ENCODE results near the gene OR5H1.
"Not testable (repeated sequence)": the region's sequence is repeated elsewhere in the genome, so short reads cannot be mapped to it uniquely, and the experiment has no call there.

Gene OR5H1

DNA sequence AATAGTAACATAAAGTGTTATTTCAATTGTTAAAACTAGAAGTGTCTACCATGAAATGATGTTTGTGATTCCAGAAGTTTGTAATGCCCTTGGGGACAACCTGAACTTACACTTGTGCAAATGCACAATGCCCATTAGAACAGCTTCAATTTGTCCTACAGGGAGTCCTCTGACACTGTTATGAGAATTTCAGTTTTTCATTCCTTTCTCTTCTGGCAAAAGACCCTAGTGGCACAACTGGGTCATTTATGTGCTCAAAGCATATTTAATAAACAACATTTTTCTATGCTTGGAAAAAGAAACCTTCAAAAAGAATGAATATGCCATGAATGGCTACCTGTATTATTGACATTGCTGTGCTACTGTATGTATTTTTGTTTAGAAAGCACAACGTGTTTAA, at the start of gene OR5H1:
TSS of gene OR5H1 (plus strand) at position 301 of the 400 bp plus-strand sequence. CDS start 1,977 bp downstream, outside the sequence.
- no peak for DNase-seq (ENCODE audit: low read depth)

DNA sequence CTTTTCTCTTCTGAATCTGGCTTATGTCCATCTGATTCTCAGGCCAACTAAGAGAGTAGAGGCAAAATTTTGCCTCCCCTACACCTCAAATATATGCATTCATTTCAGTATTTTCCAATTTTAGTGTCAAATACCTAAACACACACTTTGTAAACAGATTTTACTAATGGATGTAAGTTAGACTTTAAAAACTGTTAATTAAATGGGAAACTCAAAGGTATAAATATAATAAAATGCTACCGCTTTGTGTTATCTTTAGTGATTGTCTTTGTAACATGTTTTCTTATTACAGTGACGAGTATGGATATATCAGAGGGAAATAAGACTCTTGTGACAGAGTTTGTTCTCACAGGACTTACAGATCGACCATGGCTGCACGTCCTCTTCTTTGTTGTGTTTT, 43.6 kb upstream of the OR5H1 start, which contains the start of gene OR5AC2:
TSS of gene OR5AC2 (plus strand) at position 301 of the 400 bp plus-strand sequence. CDS start at position 301, 0 bp downstream.
- no peak for DNase-seq (ENCODE audit: low read depth)

GRCh38 chr3:98095882-98096281, 34.6 kb upstream of the OR5H1 start:
- DNase-seq (ENCODE audit: low read depth): no peak

DNA sequence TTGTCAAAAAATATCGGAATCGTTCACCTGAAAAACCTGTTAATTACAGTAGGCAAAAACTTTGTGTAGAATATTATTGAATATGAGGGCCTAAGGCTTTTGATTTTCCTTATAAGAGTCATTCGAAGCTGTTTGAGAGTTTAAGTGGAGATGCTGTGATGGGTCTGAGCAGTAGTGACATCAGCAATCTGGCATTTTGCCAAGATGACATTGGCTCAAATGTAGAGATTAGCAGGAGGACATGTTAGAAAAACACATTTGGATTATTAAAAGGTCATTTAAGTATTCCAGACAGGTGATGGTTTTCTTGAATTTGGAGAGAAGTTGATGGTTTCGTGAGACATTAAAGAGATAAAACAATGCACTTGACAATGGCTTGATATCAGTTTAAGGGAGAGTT, 30.7 kb upstream of the OR5H1 start:
- DNase-seq (ENCODE audit: low read depth): no peak

DNA sequence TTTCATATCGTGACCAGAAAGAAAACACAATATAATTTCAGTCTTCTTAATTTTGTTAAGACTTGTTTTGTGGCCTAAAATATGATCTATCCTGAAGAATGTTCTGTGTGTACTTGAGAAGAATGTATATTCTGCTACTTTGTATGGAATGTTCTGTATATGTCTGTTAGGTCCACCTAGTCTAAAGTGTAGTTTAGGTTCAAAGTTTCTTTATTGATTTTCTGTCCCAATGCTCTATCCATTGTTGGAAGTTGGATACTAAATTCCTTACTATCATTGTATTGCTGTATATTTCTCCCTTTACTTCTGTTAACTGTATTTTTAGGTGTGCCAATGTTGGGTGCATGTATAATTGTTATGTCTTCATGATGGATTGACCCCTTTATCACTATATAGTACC, 22.4 kb upstream of the OR5H1 start:
- no peak for DNase-seq (ENCODE audit: low read depth)

DNA sequence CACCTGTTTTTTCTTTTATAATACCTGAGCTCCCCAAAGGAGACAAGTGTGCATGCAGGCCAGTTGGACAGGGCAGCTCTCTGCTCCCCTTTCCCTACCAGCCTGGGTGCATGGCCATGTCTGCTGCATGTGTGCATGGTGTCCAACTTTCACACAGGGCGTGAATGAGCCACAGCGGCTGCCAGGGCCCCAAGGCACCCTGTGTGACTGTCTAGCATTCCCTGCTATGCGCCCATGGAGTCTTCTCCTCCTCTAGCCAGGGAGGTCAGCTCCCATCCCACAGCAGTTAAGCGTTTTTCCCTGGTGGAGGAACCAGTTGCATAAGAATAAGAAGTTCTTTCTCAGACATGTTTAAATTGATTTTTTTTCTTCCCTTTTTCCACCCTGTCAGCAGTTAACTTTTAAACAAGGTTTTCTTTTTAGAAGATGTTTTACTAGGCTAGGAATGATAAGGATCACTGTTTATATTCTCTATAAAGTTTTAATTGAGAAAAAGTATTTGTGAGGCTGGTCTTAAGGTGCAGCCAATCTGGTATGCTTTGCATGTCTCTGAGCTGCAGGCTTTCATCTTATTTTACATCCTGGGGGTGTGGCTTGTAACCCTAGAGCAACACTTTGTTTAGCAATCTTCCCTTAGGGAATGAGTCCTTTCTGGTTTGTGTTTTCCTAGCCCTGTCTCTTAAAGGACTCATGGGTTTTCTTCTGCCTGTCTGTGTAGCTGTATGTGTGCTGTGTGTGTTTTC, 20.5 kb upstream of the OR5H1 start:
- DNase-seq (ENCODE audit: low read depth): no peak

GRCh38 chr3:98110550-98110908, 20.0 kb upstream of the OR5H1 start:
- no peak for DNase-seq (ENCODE audit: low read depth)

DNA sequence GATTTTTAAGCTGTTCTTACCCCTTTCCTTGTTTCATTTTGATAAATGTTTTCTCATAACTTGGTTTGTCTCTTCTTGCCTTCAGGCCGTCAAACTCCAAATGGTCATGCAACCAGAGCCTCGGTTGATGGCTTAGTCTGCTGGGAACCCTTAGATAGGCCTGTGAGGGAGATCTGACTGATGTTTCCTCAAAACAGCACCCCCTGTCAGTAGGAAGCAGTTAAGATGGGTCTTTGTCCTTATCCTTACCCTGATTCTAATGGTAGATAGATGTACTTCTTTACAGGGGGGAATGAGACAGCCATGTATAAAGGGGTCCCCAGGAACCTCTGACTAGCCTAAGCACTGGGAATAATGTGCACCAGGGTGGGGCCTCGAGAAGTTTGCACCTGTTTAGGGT, 16.3 kb upstream of the OR5H1 start:
- DNase-seq (ENCODE audit: low read depth): no peak

DNA sequence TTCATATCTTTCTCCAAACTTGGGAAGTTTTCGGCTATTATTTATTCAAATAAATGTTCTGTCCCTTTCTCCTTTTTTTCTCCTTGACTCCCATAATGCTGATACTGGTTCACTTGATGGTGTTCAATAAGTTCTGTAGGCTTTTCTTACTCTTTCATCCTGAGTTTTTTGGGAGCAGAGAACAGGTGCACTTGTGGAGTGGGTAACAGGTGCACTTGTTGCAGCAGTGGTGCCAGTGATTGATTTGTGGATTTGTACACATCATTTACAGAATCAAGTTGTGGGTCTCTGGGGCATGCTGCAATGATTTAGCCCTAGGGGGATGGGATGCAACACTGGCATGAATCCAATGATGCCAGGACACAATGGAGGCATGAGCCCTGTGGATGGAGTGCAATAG, 14.8 kb upstream of the OR5H1 start:
- DNase-seq (ENCODE audit: low read depth): no peak

- no peak for DNase-seq (ENCODE audit: low read depth)
Observed at GRCh38 chr3:98136631-98137030, 6.1 kb downstream of the OR5H1 start.

GRCh38 chr3:98137826-98138557, 7.5 kb downstream of the OR5H1 start:
- not testable (repeated sequence) for DNase-seq (ENCODE audit: low read depth)

DNA sequence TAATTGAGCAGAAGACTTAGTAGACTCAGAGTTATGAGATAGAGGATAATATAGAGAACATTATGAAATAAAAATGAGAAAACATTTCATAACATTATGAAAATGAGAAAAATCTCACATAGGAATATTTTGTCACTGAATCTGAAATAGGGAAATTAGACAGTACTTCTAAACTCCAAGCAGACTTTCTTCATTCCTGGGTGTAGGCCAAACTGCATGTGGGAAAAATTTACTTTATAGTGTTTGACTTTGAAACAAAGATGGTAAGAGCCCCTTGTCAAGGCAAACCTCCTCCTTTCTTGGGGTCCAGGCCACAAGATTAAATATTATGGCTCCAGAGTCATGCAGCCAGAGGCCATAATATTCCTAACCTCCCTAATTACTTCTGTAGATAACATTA, 10.0 kb downstream of the OR5H1 start:
- DNase-seq (ENCODE audit: low read depth): no peak

DNA sequence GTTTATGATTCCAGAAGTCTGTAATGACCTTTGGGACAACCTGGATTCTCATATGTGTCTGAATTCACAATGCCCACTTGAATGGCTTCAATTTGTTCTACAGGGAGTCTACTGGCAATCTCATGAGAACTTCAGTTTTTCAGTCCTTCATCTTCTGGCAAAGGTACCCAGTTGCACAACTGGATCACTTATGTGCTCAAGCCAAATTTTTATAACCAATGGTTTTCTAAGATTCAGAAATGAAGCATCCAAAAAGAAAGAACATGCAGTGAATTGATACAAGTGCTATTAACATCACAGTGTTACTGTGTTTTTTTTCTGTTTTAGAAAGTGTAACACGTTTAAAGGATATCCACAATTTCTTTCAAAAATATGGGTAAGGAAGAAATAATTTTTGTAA, 16.7 kb downstream of the OR5H1 start, which contains the start of gene OR5H14:
TSS of gene OR5H14 (plus strand) at position 301 of the 400 bp plus-strand sequence. CDS start 1,907 bp downstream, outside the sequence.
- no peak for DNase-seq (ENCODE audit: low read depth)

DNA sequence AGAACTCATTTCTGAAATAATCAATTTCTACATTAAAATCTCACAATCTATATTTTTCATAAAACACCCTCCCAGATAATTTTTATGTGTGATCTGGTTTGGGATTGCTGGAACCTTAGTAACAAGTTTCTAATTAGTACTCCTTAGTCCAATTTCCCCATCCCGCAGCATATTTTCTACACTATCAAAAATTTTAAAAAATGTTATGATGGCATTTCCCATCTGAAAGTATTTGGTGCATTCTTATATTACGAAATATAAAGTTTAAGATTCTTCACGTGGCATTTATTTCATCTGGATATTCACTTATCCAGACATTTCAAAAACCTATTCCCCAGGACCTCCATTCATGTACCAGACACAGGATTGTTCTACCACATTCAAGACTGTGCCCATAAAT, 18.2 kb downstream of the OR5H1 start:
- DNase-seq (ENCODE audit: low read depth): no peak

DNA sequence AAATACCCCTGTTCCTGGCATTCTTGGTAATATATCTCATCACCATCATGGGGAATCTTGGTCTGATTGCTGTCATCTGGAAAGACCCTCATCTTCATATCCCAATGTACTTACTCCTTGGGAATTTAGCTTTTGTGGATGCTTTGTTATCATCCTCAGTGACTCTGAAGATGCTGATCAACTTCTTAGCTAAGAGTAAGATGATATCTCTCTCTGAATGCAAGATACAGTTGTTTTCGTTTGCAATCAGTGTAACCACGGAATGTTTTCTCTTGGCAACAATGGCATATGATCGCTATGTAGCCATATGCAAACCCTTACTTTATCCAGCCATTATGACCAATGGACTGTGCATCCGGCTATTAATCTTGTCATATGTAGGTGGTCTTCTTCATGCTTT, 18.9 kb downstream of the OR5H1 start:
- DNase-seq (ENCODE audit: low read depth): not testable (repeated sequence)

GRCh38 chr3:98151241-98151640, 20.7 kb downstream of the OR5H1 start:
- no peak for DNase-seq (ENCODE audit: low read depth)

DNA sequence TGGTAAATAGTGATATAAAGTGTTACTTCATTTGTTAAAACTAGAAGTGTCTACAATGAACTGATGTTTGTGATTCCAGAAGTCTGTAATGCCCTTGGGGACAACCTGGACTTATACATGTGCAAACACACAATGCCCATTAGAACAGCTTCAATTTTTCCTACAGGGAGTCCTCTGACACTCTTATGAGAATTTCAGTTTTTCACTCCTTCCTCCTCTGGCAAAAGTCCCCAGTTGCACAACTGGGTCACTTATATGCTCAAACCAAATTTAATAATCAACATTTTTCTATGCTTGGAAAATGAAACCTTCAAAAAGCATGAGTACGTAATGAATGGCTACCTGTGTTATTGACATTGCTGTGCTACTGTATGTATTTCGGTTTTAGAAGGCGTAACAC, 35.9 kb downstream of the OR5H1 start, which contains the start of gene OR5H15:
TSS of gene OR5H15 (plus strand) at position 301 of the 400 bp plus-strand sequence. CDS start 2,004 bp downstream, outside the sequence.
- no peak for DNase-seq (ENCODE audit: low read depth)

DNA sequence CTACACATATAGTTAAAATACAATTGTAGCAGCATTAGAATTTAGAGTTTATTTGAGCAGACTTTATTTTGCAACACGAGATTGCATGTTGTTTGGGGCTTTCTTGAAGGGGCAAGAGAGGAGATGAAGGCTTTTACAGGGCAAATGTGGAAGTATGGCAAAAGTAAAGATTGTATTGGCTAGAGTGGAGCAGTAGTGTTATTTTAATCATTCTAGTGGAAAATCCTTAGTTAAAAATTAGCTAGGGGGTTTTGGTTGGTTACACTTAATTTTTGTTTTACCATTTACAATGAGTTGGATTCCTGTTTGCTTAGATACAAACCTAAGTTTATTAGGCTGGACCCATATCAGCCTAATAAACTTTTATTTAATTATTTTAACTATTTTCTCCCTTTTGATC, 40.5 kb downstream of the OR5H1 start:
- no peak for DNase-seq (ENCODE audit: low read depth)

GRCh38 chr3:98172621-98173020, 42.1 kb downstream of the OR5H1 start:
- DNase-seq (ENCODE audit: low read depth): no peak

GRCh38 chr3:98180319-98180890, 49.9 kb downstream of the OR5H1 start:
- DNase-seq (ENCODE audit: low read depth): no peak

- DNase-seq (ENCODE audit: low read depth): no peak
Observed at GRCh38 chr3:98182196-98182595, 51.7 kb downstream of the OR5H1 start.

GRCh38 chr3:98185180-98185579, 54.7 kb downstream of the OR5H1 start:
- DNase-seq (ENCODE audit: low read depth): no peak
